Progenitor cell of endocrine pancreas (in vitro differentiated cells): Measurements from ENCODE around the gene JMJD1C. TPM values are rescaled to one million over a fixed set of nuclear protein-coding genes. Genes with fewer than 3 reads are reported as not detected.
A peak's percentile ranks its signal among the peaks of the same experiment; 100 is the strongest.
"Not testable (repeated sequence)": the region's sequence is repeated elsewhere in the genome, so short reads cannot be mapped to it uniquely, and the experiment has no call there.

ENCODE experiments used
- DNase-seq: peaks from one replicate; pipeline ENCODE4 v3.0.0; 2021; ENCODE audit warnings: low spot score; ENCODE audit not compliant: unreplicated experiment
- H3K27ac Mint-ChIP-seq: 2 replicates; pipeline ENCODE4 v1.8.0; 2021; ENCODE audit warnings: mild to moderate bottlenecking, moderate library complexity, mixed read lengths
- H3K27me3 Mint-ChIP-seq: 2 replicates; pipeline ENCODE4 v1.8.0; 2021; ENCODE audit warnings: mixed read lengths
- H3K36me3 Mint-ChIP-seq: 2 replicates; pipeline ENCODE4 v1.8.0; 2022; ENCODE audit warnings: mixed read lengths; ENCODE audit not compliant: insufficient read depth
- H3K4me1 Mint-ChIP-seq: 2 replicates; pipeline ENCODE4 v1.8.0; 2021; ENCODE audit warnings: low read depth, mixed read lengths
- H3K4me3 Mint-ChIP-seq: 2 replicates; pipeline ENCODE4 v1.8.0; 2021; ENCODE audit warnings: low read depth, mild to moderate bottlenecking, moderate library complexity, mixed read lengths
- H3K9me3 Mint-ChIP-seq: 2 replicates; pipeline ENCODE4 v1.8.0; 2021; ENCODE audit warnings: low read depth, mixed read lengths
- CTCF ChIP-seq: fragments of 200-600 bp; sonication (generic); IDR thresholded peaks from one replicate; pipeline ENCODE4 v1.5.0; 2021; ENCODE audit warnings: antibody characterized with exemption, mild to moderate bottlenecking; ENCODE audit not compliant: unreplicated experiment
- total RNA-seq: library from RNA; stranded (reverse); gene quantifications from 2 replicates; pipeline ENCODE4 v1.2.1, GENCODE V29; 2021

JMJD1C gene
- total RNA-seq, 1 donor from 2014 or later: 117 TPM

GRCh38 chr10:63382066-63382465, 83.7 kb downstream of the JMJD1C start:
- H3K36me3 Mint-ChIP-seq: peaks cover 4% of the 10 kb centered on the region
- no peaks in the 10 kb centered on the region for H3K27me3 Mint-ChIP-seq
- DNase-seq: no peak
- H3K4me1 Mint-ChIP-seq: no peaks in the 10 kb centered on the region
- no peak for TF ChIP-seq CTCF
- H3K9me3 Mint-ChIP-seq: no peaks in the 10 kb centered on the region
- H3K27ac Mint-ChIP-seq: no peak overlapping the region
- H3K4me3 Mint-ChIP-seq: no peak overlapping the region

- not testable (repeated sequence) for H3K36me3 Mint-ChIP-seq, H3K27ac Mint-ChIP-seq, H3K9me3 Mint-ChIP-seq, DNase-seq, H3K27me3 Mint-ChIP-seq, H3K4me1 Mint-ChIP-seq, H3K4me3 Mint-ChIP-seq
These were observed 88.5 kb downstream of the JMJD1C start for GRCh38 chr10:63377305-63377661.

GRCh38 chr10:63376560-63377304, 89.0 kb downstream of the JMJD1C start:
- no peak overlapping the region for H3K27ac Mint-ChIP-seq
- H3K4me1 Mint-ChIP-seq: no peaks in the 10 kb centered on the region
- peaks cover 6% of the 10 kb centered on the region for H3K36me3 Mint-ChIP-seq
- no peak for DNase-seq
- H3K9me3 Mint-ChIP-seq: no peaks in the 10 kb centered on the region
- TF ChIP-seq CTCF: no peak
- H3K27me3 Mint-ChIP-seq: no peaks in the 10 kb centered on the region
- no peak overlapping the region for H3K4me3 Mint-ChIP-seq

- H3K36me3 Mint-ChIP-seq: peaks cover 6% of the 10 kb centered on the region
- no peak overlapping the region for H3K4me3 Mint-ChIP-seq
- no peaks in the 10 kb centered on the region for H3K9me3 Mint-ChIP-seq
- peak overlapping the region; percentile 81 for H3K27ac Mint-ChIP-seq
- no peak for DNase-seq
- TF ChIP-seq CTCF: no peak
- no peaks in the 10 kb centered on the region for H3K4me1 Mint-ChIP-seq
- H3K27me3 Mint-ChIP-seq: no peaks in the 10 kb centered on the region
These were observed 89.9 kb downstream of the JMJD1C start for GRCh38 chr10:63375859-63376258.

GRCh38 chr10:63375458-63375857, 90.3 kb downstream of the JMJD1C start:
- peaks cover 5% of the 10 kb centered on the region for H3K36me3 Mint-ChIP-seq
- no peaks in the 10 kb centered on the region for H3K9me3 Mint-ChIP-seq
- TF ChIP-seq CTCF: no peak
- H3K4me1 Mint-ChIP-seq: no peaks in the 10 kb centered on the region
- peak overlapping the region; percentile 81 for H3K27ac Mint-ChIP-seq
- no peak overlapping the region for H3K4me3 Mint-ChIP-seq
- H3K27me3 Mint-ChIP-seq: no peaks in the 10 kb centered on the region
- DNase-seq: no peak

GRCh38 chr10:63374991-63375390, 90.8 kb downstream of the JMJD1C start:
- peaks cover 2% of the 10 kb centered on the region for H3K36me3 Mint-ChIP-seq
- H3K27ac Mint-ChIP-seq: no peak overlapping the region
- TF ChIP-seq CTCF: no peak

More at GRCh38 chr10:63374991-63375390, 90.8 kb downstream of the JMJD1C start:
- H3K27me3 Mint-ChIP-seq: no peaks in the 10 kb centered on the region
- no peak overlapping the region for H3K4me3 Mint-ChIP-seq
- DNase-seq: no peak
- H3K4me1 Mint-ChIP-seq: no peaks in the 10 kb centered on the region
- H3K9me3 Mint-ChIP-seq: no peaks in the 10 kb centered on the region
